ENCODE data around the gene RPUSD3.

DNA sequence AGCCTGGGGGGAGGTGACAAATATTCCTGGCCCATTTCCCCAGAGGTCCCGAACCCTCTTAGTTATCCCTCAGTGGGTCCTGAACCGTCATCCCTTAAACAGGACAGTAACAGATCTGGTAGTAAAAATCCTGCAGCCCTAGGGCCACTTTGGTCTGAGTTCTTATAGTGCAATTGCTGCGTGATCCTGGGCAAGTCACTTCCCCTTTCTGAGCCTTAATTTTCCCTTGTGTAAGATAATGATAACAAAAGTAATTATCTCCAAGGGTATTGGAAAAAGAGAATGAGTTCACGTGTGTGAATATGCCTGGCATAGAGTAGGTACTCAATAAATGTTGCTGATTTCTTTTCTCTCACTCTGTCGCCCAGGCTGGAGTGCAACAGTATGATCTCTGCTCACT is 43.7 kb upstream of the RPUSD3 start:
- no peak for TF ChIP-seq EZH2 (IDR thresholded peaks at IDR 0.05; ENCODE audit: borderline replicate concordance, low read depth, low read length, poor library complexity, severe bottlenecking)
- TF ChIP-seq, protein P1, sequence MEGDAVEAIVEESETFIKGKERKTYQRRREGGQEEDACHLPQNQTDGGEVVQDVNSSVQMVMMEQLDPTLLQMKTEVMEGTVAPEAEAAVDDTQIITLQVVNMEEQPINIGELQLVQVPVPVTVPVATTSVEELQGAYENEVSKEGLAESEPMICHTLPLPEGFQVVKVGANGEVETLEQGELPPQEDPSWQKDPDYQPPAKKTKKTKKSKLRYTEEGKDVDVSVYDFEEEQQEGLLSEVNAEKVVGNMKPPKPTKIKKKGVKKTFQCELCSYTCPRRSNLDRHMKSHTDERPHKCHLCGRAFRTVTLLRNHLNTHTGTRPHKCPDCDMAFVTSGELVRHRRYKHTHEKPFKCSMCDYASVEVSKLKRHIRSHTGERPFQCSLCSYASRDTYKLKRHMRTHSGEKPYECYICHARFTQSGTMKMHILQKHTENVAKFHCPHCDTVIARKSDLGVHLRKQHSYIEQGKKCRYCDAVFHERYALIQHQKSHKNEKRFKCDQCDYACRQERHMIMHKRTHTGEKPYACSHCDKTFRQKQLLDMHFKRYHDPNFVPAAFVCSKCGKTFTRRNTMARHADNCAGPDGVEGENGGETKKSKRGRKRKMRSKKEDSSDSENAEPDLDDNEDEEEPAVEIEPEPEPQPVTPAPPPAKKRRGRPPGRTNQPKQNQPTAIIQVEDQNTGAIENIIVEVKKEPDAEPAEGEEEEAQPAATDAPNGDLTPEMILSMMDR (conservative IDR thresholded peaks at IDR 0.05; ENCODE audit: low read depth, low read length): no peak
